HG03103 (cell line): Measurements from ENCODE around the gene NKAIN2.

Experiments
- ATAC-seq: cut with Tn5 transposase; IDR thresholded peaks from one replicate; pipeline ENCODE4 v1.9.1; 2021; ENCODE audit warnings: low read depth; ENCODE audit not compliant: unreplicated experiment

The NKAIN2 gene

GRCh38 chr6:124470803-124471202, 667.1 kb downstream of the NKAIN2 start:
- ATAC-seq, result no peak

- no peak for ATAC-seq
Measured at GRCh38 chr6:124475176-124475575, 671.5 kb downstream of the NKAIN2 start.

DNA sequence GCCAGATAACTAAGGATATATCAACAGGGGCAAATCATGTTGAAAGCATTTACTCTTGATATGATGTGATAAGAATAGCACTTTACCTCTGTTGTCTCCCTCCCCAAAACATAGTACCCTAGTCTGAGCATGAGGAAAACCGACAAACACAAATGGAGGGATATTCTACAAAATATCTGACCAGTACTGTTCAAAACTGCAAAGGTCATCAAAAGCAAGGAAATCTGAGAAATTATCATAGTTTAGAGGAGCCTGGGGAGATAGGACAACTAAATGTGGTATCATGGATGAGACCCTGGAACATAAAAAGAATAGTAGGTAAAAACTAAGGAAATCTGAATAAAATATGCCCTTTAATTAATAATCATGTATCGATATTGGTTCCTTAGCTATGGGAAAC, 675.2 kb downstream of the NKAIN2 start:
- no peak for ATAC-seq

- ATAC-seq, result no peak
Measured at GRCh38 chr6:124479991-124480430, 676.3 kb downstream of the NKAIN2 start.

DNA sequence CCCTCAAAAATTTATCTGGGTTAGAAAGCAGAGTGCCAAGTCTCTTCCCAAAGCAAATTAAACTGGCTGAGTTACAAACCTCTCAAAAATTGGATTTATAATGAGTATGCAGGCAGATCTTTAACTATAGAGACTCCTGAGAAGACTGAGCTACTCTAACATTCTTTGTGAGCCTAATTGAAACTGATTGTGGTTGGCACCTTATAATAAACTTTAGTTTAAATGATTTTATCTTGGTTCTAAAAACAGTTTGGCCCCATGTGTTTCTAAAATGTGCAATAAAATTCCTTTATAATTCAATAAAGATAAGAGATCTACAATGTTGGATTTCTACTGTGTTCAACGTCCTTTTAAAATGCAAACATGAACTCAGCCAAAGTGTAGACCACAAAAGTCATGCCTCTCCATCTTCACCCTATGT, 678.4 kb downstream of the NKAIN2 start:
- no peak for ATAC-seq

- no peak for ATAC-seq
Measured at GRCh38 chr6:124487623-124488431, 684.2 kb downstream of the NKAIN2 start.

DNA sequence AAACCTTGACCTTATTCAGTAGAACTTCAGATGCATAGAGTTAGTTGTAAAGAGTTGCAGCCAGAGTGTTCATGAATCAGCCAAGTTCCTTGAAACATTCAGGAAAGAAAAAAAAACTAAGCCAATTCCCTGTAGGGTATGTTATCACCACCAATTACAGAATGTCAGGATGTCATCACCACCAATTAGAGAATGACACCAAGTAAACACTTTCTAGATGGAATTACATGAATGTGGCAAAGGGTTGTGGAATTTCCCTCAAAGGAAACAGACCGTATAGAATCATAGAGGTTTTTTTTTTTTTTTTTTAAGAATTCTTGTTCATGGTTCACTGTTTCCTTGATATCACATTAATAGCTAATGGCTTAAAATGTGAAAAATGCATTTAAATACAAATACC, 686.5 kb downstream of the NKAIN2 start:
- no peak for ATAC-seq

- ATAC-seq, result no peak
Measured at GRCh38 chr6:124493259-124493658, 689.6 kb downstream of the NKAIN2 start.

DNA sequence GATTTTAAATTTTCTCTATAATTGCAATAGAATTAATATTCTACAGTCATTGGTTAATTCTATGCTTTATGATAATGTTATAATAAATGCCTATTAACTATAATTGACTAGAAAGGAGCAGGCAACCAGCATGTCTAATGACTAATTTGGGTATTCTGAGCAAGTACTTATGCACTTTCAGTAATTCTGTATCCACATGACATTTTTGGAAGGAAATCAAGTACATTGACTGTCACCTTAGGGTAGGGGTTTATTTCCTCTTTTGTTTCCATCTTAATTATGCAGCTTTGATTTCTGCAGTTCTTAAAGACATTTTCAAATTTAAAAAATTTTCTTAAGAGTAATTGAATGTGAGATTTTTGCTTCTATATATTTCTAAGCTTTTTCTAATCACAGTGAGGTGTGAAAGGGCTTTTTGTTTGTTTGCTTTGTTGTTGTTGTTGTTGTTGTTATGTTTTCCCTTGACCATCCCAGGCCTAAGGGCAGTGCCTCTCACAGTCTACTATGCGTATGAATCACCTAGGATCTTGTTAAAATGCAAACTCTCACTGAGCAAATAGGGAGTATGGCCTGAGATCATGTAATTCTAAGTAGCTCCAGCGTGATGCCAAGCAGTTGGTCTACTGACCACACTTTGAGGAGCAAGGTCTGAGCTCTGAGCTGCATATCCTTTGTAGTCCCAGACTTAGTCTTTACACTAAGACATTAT, 691.4 kb downstream of the NKAIN2 start:
- no peak for ATAC-seq

- ATAC-seq, result no peak
Measured at GRCh38 chr6:124495665-124496190, 692.1 kb downstream of the NKAIN2 start.

DNA sequence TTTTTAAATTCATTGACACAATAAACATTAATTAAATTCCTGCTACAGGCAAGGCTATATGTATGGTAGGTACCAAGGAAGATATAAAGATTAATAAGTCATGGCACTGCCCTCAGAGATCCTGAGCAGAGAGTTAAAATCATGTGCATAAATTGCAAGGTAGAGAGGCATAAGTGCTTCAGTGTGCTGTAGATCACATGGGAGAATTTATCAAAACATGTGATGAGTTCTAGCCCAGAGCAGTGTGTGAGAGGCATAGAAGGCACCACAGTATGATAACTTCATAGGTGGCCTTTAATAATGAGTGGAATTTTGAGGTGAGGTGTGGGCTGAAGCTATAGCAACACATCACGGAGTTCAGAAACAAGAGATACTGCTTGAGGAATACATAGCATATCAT, 692.7 kb downstream of the NKAIN2 start:
- no peak for ATAC-seq

DNA sequence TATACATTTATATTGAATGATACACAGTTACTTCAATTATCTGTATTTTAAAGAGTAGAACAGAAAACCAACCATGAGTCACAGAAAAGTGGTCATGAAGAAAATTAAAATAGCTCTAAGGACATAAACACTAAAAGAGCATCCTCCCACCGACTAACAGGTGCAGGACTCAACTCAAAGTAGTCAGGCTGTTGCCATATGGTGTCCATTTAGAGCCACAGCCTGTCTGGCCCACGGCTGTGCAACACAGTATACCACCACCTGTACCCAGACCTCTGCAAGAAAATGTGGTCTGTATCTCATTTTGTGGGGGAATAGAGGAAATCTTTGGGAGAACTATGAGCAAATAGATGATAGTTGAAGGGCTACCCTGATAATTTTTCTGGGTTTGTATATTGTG, 708.8 kb downstream of the NKAIN2 start:
- no peak for ATAC-seq

DNA sequence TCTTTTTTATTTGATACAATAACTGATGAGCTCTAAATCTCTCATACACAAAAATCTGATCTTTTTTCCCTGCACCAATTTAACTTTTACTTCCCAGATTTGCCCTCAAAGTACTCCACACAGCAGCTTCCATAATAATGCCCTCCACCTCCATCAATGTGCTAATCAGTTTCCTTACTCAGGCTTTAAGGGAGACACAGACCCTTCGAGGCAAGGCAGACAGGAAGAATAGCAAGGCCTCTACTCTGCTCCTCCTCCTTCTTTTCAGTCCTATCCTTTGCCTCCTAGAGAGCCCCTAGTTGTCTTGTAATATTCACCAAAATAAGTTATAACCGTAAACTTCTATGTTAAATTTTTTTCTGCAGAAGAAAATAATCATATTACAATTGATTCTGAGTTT, 713.7 kb downstream of the NKAIN2 start:
- ATAC-seq, result no peak

GRCh38 chr6:124520514-124520913, 716.8 kb downstream of the NKAIN2 start:
- ATAC-seq, result no peak

- no peak for ATAC-seq
Measured at GRCh38 chr6:124522335-124522734, 718.7 kb downstream of the NKAIN2 start.

DNA sequence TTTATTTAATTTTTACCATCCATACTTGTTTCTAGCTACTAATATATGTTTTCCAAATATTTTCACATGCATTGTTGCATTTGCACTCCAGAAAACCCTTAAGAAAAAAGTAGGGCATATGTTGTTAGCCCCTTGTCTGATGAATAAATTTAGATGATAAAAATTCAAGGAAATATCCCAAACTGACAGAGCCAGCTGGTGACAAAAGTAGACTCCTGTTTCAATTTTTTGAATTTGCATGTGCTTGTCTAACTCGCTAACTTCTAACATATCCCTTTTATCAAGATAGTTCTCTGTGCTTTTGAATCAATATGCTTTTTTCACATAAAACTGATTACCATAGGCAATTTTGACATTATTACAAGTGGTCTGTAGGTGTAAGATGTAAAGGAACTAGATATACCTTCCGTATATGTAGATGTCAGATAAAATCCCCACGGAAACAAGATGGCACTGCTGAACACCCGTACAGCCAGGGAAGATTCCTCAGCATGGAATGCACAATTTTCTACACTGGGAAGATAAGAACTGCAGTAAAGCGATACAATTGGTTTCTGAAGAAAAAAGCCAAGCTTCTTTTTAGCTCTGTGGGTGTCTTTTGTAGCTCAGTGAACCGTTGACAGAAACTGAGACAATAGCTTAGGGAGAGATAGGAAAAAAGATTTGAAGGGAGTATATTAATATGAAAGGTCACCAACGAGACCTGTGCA, 721.0 kb downstream of the NKAIN2 start:
- no peak for ATAC-seq

DNA sequence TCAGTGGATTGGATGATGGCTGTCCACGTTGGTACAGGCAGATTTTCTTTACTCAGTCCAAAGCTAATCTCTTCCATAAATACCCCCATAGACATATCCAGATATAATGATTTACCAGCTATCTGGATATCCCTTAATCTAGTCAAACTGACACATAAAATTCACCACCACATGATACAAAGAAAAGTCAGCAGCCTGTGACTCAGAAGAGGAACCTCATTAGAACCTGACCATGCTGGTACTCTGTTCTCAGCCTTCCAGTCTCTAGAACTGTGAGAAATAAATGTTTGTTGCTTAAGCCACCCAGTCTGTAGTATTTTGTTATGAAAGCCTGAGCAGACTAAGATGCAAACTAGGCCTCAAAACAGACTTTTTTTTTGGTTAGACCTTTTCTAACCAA, 727.3 kb downstream of the NKAIN2 start:
- no peak for ATAC-seq

- ATAC-seq, result no peak
Measured at GRCh38 chr6:124535299-124535698, 731.6 kb downstream of the NKAIN2 start.

GRCh38 chr6:124535746-124536145, 732.1 kb downstream of the NKAIN2 start:
- ATAC-seq, result no peak

- ATAC-seq, result no peak
Measured at GRCh38 chr6:124536157-124536841, 732.6 kb downstream of the NKAIN2 start.

DNA sequence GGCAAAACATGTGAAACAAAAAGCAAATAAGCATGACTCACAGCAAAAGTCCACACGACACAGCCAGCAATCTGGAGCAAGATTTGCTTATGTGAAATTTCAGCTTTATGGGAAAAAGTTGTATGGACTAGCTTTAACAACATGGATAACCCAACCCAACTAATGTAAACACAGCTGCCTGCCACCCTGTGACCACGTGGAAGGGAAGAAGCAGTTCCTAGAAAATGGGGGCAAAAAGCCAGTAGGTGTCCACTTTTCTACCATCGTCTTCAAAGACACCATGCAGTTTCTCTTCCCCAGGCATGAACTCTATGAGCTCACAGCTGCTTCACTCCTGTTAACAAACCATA, 733.2 kb downstream of the NKAIN2 start:
- no peak for ATAC-seq
